HG03469 (cell line): Measurements from ENCODE around the gene LAT.
"Not testable (repeated sequence)": the region's sequence is repeated elsewhere in the genome, so short reads cannot be mapped to it uniquely, and the experiment has no call there.

Source experiments
- ATAC-seq: cut with Tn5 transposase; IDR thresholded peaks from one replicate; pipeline ENCODE4 v1.9.1; 2021; ENCODE audit warnings: mild to moderate bottlenecking, moderate library complexity, moderate number of reproducible peaks; ENCODE audit not compliant: unreplicated experiment

The LAT gene, protein sequence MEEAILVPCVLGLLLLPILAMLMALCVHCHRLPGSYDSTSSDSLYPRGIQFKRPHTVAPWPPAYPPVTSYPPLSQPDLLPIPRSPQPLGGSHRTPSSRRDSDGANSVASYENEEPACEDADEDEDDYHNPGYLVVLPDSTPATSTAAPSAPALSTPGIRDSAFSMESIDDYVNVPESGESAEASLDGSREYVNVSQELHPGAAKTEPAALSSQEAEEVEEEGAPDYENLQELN

DNA sequence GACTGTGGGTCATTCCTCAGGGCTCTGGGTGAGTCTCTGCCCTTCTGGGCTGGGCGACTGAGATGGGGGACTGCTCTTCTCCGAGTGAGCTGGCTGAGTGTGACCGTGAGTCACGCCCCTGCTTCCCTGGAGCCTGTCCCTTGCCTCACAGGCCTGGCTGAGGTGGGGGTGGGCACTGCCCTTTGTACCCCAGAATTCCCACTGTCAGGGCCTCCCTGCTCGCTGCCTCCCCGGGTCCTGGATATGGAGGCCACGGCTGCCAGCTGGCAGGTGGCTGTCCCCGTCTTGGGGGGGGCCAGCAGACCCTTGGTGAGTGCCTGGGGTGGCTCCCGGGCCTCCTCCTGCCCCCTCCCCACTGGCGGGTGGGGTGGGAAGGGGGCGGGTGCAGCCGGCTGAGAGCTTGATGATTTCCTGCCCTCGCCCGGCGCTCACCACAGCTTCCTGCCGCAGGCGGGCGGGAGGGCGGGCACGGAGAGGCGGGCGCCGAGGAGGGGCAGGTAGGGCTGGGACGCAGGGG lies at the start of gene LAT:
Gene LAT, plus strand, starts transcription at position 434 of the 517 bp plus-strand sequence. CDS start 366 bp downstream, outside the sequence.
- ATAC-seq, result no peak

DNA sequence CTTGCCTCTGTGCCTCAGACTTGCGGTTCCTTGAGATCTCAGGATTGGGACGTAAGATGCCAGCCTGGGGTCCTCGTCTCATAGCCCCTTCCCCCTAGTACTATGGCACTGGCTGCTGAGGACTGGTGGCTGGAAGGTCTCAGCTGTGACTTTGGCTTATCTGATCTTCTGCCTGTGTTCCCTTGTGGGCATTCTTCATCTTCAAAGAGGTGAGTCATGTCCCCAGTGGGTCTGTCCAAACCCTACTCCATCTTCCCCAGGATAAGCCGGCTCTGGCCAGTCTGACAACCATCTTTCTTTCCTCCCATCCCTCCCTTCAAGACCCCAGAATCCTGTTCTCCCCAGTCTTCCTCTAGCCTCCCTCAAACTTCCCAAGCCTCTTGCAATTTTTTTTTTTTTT lies 49.5 kb upstream of the LAT start:
- ATAC-seq, result no peak

DNA sequence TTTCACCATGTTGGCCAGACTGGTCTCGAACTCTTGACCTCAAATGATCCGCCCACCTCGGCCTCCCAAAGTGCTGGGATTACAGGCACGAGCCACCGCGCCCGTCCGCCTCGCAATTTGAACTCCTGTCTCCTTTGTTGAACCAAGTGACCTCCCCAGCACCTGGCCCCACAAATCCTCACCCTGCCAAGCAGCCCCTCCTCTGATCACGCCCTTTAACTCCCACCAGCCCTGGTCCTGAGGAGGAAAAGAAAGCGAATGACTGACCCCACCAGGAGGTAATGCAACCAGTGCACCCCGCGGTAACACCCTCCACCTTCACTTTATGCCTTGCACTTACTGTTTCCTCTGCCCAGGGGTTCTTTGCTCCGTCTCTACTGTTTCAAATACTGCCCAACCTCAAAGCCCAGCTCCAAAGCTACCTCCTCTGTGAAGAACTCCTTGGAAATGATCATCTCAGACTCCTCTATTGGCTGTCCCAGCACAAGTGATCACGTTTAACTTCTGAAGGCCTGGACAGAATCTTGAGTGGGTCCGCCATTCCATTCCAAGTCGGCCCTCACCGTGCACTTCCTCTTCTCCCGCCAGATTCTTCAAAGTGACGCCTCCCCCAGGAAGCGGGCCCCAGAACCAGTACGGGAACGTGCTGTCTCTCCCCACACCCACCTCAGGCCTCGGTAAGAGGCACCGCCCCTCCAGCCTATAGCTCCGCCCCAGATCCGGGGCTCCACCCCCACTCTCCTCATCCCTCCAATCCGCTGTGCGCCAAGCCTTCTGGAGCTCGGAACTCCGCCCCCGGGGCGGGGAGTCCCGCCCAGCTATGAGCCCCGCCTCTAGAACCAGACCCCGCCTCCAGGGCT lies 48.7 kb upstream of the LAT start:
- peak; percentile 58 for ATAC-seq

DNA sequence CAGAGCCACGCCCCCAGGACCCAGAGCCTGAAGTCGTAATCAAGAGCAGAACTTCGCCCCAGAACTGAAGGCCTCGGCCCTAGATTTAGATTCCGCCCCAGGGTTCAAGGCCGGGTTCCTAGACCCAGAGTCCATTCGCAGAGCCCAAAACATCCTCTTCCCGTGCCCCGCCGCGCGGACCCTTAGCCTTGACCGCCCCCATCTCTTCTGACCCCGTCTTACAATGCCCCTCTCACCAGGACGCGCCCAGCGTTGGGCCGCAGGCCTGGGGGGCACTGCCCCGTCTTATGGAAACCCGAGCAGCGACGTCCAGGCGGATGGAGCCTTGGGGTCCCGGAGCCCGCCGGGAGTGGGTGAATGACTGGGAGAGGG lies 48.1 kb upstream of the LAT start:
- no peak for ATAC-seq

DNA sequence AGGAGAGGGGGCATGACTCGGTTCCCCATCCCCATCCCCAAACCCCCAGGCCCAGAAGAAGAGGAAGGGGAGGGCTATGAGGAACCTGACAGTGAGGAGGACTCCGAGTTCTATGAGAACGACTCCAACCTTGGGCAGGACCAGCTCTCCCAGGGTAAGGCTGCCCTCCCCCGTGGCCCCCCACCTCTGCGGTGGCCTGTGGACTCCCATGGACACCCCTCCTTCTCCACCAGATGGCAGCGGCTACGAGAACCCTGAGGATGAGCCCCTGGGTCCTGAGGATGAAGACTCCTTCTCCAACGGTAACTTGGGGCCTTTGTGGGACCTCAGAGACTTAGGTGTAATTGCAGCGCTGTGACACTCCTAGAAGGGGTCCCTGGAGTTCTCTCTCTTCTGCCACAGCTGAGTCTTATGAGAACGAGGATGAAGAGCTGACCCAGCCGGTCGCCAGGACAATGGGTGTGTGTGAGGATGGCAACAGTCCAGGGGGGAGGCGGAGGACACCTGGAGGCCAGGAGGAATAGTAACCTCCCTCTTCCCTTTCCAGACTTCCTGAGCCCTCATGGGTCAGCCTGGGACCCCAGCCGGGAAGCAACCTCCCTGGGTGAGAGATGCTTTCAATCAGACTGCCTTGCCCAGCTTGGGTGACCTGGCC lies 47.5 kb upstream of the LAT start:
- no peak for ATAC-seq

DNA sequence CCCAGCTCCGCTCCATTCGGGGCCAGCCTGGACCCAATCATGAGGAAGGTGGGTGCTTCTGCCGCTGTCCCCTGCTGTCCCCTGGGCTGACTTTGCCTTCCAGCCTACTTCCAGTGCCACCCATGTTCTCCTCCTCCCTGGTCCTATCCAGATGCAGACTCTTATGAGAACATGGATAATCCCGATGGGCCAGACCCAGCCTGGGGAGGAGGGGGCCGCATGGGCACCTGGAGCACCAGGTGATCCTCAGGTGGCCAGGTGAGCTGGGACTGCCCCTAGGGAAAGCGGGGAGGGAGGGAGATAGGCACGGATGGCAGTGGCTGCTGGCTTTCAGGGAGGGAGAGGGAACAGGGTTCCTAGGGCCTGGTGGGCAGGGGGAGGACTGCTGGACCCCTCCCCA lies 46.1 kb upstream of the LAT start:
- ATAC-seq, result no peak

DNA sequence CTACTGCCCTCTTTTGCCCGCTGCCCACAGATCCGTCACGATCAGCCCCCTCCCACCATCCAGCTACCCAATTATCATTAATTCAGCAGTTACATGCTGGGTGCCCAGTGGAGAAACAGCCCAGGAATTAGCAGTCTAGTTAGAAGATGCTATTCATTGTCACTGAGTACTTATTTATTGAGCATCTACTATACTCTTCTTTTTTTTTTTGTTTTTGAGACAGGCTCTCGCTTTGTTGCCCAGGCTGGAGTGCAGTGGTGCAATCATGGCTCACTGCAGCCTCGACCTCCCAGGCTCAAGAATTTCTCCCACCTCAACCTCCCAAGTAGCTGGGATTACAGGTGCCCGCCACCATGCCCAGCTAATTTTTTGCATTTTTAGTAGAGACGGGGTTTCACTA lies 45.0 kb upstream of the LAT start:
- ATAC-seq, result not testable (repeated sequence)

DNA sequence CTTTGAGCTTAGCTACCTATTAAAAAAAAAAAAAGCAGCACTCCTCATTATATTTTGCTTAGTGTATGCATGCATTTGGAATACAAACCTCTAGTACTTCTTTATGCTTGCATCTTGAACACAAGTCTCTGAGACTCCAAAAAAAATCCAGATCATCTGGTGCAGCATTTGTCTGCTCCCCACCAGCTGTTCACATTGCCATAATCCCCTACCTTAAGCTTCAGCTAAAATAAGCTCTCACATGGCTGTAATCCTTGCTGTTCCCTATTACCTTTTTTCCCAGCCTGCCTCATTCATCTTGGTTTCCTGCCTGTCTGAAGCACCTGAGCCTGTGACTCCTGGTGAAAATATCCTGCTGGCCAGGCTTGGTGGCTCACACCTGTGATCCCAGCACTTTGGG lies 41.6 kb upstream of the LAT start:
- no peak for ATAC-seq

DNA sequence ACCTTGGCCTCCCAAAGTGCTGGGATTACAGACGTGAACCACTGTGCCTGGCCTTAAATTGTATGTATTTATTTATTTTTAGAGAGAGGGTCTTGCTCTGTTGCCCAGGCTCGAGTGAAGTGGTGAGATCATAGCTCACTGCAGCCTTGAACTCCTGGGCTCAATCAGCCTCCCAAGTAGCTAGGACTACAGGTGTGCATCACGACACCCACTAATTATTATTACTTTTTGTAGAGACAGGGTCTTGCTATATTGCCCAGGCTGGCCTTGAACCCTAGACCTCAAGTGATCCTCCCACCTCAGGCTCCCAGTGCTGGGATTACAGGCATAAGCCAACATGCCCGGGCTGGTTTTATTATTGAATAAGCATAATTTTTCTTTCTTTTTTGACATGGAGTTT lies 38.2 kb upstream of the LAT start:
- ATAC-seq, result no peak

DNA sequence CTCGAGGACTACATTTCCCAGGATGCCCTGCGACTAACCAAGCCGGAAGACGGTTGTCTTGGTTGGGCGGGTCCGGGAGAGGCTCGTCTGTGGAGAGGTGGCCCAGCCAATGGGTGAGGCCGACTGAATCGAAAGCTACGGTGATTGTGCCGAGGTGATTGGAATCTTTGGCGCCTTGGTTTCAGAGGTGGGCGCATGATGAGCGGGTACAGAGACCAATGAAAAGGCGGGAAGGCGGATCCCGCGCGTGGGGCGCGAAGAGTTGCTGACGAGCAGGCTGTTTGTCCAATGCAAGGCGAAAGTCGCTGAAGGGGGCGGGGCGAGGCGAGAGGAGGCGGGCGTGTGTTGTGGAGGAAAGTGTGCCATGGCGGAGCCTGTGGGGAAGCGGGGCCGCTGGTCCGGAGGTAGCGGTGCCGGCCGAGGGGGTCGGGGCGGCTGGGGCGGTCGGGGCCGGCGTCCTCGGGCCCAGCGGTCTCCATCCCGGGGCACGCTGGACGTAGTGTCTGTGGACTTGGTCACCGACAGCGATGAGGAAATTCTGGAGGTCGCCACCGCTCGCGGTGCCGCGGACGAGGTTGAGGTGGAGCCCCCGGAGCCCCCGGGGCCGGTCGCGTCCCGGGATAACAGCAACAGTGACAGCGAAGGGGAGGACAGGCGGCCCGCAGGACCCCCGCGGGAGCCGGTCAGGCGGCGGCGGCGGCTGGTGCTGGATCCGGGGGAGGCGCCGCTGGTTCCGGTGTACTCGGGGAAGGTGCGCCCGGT lies 34.0 kb upstream of the LAT start, which contains the start of gene NFATC2IP:
Gene NFATC2IP, plus strand, starts transcription at position 290 of the 762 bp plus-strand sequence. Its CDS starts 75 bp downstream, at position 365.
- peak; percentile 91 for ATAC-seq

DNA sequence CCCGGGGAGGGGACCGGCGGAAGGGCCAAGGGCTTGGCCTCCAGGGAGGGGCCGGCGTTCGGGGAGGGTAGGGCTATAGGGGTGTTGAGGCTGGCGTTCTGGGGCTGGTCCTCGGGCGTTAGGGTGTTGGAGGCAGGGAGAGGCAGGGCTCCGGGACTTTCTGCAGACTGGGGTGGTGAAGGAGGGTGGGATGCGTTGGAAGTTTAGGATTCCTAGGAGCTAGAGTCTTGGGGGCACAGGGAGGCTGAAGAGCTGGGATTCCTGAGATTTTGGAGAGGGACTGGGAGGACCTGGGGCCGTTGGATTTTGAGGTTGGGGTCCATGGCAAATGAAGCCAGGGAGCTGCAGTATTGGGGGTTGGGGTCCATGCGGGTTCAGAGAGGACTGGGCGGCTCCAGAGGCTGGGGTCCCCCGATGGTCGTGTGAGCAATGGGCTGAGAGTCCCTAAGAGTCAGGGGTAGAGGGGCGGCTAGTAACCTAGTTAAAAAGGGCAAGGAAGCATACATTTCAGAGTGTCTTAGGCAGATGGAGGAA lies 33.4 kb upstream of the LAT start:
- no peak for ATAC-seq

DNA sequence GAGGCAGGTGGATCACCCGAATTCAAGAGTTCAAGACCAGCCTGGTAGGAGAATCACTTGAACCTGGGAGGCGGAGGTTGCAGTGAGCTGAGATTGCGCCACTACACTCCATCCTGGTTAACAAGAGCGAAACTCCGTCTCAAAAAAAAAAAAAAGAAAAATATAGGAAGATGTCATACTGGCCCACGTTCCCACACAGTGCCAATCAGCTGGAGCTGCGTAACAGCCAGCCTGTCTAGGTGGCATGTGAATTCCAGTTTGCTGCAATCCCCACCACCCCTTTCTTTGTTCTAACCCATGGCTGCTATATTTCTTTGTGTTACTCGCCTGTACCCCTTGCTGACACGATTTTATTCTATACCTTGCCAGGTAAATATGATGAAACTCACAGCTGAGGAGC lies 26.6 kb upstream of the LAT start:
- no peak for ATAC-seq

DNA sequence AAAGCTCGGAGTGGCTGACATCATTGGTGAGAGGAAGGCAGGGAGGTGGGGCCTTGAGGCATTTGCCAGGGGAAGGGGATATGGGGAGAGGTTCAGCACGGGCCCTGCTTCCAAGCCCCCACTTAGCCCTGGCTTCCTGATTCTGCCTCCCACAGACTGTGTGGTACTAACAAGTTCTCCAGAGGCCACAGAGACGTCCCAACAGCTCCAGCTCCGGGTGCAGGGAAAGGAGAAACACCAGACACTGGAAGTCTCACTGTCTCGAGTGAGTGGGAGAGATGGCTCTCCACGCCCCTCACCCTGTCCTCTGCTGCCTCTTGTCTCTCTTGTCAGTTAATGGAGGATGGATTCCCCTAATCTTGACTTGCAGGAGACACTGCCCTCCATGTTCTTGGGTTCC lies 26.0 kb upstream of the LAT start:
- ATAC-seq, result no peak

DNA sequence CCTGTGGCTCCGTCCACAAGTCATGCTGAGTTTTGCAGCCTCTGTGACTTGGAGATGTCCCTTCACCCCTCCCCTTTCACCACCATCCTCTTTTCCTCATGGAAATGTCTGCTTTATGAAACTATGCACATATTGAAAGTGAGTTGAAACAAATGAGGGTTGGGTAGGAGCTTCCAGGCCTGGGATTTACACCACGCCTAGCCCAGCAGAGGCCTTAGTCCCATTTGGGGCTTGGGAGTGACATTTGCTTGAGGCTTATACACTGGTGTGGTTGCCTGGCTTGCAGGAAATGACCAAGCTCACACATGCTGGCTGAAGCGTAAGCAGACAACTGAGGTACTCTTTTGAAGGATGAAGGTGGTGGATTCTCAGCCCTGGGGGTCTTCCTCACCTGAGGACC lies 20.8 kb upstream of the LAT start:
- no peak for ATAC-seq

DNA sequence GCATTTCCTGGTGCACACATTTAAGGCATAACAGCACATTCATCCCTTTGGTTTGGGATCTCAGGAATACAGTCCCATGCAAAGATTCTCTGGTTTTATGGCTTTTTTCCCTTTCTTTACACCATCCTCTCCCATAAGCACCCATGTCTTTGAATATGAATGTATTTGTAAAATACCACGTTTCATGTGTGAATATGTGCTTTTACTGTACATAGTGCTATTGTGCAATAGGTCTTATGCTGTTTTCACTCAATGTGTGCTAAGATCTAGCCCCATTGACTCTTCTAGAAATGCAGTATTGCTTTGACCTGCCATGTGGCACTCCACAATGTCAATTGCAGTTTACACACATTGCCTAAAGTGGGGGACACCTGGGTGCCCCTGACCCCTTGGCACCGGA lies 20.4 kb upstream of the LAT start:
- ATAC-seq, result no peak

DNA sequence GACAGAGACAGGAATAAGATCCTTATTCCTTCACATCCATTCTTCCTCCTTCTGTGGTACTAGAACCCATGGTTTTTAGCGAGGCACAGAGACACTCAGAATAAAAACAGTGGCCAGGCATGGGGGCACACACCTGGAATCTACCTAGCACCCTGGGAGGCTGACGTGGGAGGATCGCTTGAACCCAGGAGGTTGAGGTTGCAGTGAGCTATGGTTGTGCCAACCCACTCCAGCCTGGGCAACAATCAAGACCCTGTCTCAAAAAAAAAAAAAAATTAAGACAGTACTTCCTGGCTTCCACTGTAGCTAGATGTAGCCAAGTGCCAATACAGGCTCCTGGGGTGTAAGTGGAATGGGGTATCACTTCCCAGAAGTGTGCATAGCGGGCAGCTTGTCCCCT lies 17.7 kb upstream of the LAT start:
- ATAC-seq, result no peak

DNA sequence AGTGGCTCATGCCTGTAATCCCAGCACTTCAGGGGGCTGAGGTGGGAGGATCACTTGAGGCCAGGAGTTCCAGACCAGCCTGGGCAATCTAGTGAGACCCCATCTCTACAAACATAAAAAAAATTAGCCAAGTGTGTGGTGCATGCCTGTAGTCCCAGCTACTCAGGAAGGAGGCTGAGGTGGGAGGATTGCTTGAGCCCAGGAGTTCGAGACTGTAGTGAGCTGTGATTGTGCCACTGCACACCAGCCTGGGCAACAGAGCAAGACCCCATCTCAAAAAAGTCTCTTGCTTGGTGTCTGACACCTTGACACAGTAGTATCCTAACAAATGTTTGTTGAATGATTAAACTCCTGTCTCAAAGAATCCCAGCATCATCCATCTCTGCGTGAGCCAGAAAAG lies 15.2 kb upstream of the LAT start:
- ATAC-seq, result not testable (repeated sequence)

DNA sequence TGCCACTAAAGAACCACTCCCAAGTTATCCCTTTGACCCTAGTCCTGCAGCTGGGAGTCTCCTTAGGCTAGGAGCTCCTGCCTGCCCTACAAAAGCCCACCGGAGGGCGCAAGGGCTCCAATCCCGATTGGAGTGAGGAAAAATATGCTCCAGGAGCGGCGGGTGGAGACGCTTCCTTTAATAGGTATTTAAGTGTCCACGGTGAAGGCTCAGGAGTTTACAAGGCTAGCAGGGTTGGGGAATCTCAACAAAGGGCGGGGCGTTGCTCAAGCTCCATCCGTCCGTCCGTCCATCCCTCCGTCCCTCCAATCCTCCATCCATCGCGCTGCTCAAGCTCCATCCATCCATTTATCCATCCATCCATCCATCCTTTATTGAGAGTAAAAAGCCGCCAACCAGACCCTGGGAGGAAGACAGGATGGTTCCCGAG lies 10.8 kb upstream of the LAT start:
- no peak for ATAC-seq

DNA sequence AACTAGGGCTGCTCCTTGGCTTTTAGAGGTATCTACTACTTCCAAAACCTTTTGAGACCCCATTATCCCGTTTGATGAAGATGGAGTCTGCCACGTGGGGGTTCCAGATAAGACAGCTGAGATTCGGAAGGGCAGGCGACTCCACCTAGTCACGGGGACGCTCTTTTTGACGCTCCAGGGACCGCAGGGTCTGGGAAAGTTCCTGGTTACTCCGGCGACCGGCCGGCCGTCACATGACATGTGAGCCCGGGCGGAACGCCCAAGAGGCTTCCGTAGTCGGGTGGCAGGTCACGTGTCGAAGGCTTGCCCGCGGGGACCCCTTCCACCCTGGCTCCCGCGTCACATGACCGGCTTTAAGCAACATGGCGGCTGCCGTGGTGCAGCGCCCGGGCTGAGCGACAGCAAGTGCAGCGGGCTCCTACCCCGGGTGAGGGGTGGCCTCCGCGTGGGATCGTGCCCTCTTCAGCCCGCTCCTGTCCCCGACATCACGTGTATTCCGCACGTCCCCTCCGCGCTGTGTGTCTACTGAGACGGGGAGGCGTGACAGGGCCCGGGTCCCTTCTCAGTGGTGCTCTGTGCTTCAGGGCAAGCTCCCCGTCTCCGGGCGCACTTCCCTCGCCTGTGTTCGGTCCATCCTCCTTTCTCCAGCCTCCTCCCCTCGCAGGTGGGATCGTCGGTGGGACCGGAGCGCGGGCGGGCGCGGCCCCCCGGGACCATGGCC lies 10.3 kb upstream of the LAT start, which contains the start of gene SPNS1:
Gene SPNS1, plus strand, starts transcription at position 342 of the 721 bp plus-strand sequence. Its CDS starts 374 bp downstream, at position 716.
- ATAC-seq, result peak; percentile 82

DNA sequence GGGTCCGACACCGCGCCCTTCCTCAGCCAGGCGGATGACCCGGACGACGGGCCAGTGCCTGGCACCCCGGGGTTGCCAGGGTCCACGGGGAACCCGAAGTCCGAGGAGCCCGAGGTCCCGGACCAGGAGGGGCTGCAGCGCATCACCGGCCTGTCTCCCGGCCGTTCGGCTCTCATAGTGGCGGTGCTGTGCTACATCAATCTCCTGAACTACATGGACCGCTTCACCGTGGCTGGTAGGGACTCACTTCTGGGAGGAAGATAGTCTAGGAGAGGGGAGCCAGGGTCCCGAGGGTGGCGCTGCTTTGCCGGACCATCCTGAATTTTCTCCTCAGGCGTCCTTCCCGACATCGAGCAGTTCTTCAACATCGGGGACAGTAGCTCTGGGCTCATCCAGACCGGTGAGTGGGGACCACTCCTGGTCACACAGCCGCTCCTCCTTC lies 9.7 kb upstream of the LAT start:
- no peak for ATAC-seq
